ENCODE data around the gene TBL1X. TPM values are rescaled to one million over a fixed set of nuclear protein-coding genes. Genes with fewer than 3 reads are reported as not detected.

The TBL1X gene
- total RNA-seq, 1 experiment from 2014 or later = 14.6 TPM

DNA sequence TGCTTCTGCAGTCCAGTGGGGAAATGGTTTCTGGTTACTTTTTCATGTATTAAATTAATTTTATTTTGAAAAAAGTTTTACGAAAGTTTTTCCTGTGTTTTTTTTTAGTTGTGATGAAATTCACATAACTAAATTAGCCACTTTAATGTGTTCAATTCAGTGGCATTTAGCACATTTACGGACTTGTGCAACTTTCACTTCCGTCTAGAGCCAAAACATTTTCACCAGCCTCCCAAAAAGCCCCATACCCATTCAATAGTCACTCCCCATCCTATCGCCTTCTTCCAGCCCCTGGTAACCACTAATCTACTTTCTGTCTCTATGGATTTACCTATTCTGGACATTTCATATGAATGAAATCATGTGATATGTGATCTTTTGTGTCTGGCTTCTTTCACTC lies 22.8 kb upstream of the TBL1X start:
- no peaks in the 10 kb centered on the region for H3K4me1 ChIP-seq (ENCODE audit: control insufficient read depth, insufficient read depth, low read length)
- intact Hi-C loops (cut with micrococcal nuclease; ENCODE audit: unreplicated experiment) = no loop called here
- CTCF ChIA-PET = no interaction called here
- POLR2A ChIA-PET = no interaction called here
- no peaks in the 10 kb centered on the region for H3K9me3 ChIP-seq (ENCODE audit: control insufficient read depth, insufficient read depth, low read depth, low read length)
- no peaks in the 10 kb centered on the region for H3K36me3 ChIP-seq (ENCODE audit: control insufficient read depth, insufficient read depth, low read length)
- ATAC-seq (no peak), DNase-seq (ENCODE audit: low read depth, low spot score) (no peak)
- peak overlapping the region in 1 of 2 experiments; percentile 70; a peak in 1 of 4 replicates for H3K4me3 ChIP-seq (ENCODE audit: low read depth in 2 of 2, low read length in 2 of 2)
- in situ Hi-C loops (cut with HindIII; ENCODE audit: low pct_unique_long_range_greater_than_20kb, low sequenced_read_pairs) = no loop called here
- no peak overlapping the region for H3K27ac ChIP-seq (ENCODE audit: low read length)
- no peaks in the 10 kb centered on the region for H3K27me3 ChIP-seq (ENCODE audit: control insufficient read depth, insufficient read depth, low read length)
- no TSS peak for BruUV-seq (replicated peaks)
- TF ChIP-seq POLR2AphosphoS5 (IDR thresholded peaks at IDR 0.05; ENCODE audit: low read depth, low read length) (no peak), TCF7L2 (IDR thresholded peaks at IDR 0.05; ENCODE audit: low read depth, low read length) (no peak), SIN3A (IDR thresholded peaks at IDR 0.05; ENCODE audit: borderline replicate concordance, insufficient read depth, low read depth, low read length) (no peak)
- TF ChIP-seq, protein P1, sequence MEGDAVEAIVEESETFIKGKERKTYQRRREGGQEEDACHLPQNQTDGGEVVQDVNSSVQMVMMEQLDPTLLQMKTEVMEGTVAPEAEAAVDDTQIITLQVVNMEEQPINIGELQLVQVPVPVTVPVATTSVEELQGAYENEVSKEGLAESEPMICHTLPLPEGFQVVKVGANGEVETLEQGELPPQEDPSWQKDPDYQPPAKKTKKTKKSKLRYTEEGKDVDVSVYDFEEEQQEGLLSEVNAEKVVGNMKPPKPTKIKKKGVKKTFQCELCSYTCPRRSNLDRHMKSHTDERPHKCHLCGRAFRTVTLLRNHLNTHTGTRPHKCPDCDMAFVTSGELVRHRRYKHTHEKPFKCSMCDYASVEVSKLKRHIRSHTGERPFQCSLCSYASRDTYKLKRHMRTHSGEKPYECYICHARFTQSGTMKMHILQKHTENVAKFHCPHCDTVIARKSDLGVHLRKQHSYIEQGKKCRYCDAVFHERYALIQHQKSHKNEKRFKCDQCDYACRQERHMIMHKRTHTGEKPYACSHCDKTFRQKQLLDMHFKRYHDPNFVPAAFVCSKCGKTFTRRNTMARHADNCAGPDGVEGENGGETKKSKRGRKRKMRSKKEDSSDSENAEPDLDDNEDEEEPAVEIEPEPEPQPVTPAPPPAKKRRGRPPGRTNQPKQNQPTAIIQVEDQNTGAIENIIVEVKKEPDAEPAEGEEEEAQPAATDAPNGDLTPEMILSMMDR (IDR thresholded peaks at IDR 0.05) = no peak
- TF ChIP-seq, protein P2, sequence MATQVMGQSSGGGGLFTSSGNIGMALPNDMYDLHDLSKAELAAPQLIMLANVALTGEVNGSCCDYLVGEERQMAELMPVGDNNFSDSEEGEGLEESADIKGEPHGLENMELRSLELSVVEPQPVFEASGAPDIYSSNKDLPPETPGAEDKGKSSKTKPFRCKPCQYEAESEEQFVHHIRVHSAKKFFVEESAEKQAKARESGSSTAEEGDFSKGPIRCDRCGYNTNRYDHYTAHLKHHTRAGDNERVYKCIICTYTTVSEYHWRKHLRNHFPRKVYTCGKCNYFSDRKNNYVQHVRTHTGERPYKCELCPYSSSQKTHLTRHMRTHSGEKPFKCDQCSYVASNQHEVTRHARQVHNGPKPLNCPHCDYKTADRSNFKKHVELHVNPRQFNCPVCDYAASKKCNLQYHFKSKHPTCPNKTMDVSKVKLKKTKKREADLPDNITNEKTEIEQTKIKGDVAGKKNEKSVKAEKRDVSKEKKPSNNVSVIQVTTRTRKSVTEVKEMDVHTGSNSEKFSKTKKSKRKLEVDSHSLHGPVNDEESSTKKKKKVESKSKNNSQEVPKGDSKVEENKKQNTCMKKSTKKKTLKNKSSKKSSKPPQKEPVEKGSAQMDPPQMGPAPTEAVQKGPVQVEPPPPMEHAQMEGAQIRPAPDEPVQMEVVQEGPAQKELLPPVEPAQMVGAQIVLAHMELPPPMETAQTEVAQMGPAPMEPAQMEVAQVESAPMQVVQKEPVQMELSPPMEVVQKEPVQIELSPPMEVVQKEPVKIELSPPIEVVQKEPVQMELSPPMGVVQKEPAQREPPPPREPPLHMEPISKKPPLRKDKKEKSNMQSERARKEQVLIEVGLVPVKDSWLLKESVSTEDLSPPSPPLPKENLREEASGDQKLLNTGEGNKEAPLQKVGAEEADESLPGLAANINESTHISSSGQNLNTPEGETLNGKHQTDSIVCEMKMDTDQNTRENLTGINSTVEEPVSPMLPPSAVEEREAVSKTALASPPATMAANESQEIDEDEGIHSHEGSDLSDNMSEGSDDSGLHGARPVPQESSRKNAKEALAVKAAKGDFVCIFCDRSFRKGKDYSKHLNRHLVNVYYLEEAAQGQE (IDR thresholded peaks at IDR 0.05; ENCODE audit: insufficient read depth in 1 of 2, low read depth in 2 of 2, low read length in 1 of 2) = no peak

DNA sequence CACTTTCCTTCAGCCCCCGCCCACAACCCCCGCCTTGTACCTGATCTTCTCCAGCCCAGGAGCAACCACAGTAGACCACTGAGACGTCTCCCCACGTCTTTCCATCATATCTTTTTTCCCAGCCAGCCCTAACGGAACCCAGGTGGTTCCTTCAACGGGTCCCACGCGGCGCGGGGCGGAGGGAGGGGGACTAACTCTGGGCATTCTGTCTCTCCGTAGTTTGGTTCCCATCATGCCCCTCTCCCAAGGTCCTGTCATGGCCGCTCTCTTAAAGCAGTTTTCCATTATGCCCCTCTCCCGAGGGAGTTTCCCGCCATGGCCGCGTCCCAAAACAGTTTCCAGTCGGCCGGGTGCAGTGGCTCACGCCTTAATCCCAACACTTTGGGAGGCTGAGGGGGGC lies 21.5 kb upstream of the TBL1X start:
- no peaks in the 10 kb centered on the region for H3K9me3 ChIP-seq (ENCODE audit: control insufficient read depth, insufficient read depth, low read depth, low read length)
- DNase-seq (ENCODE audit: low read depth, low spot score) = no peak
- ChIA-PET POLR2A (no interaction called here), CTCF (no interaction called here)
- no peak for TF ChIP-seq TCF7L2 (IDR thresholded peaks at IDR 0.05; ENCODE audit: low read depth, low read length)
- no peak for TF ChIP-seq SIN3A (IDR thresholded peaks at IDR 0.05; ENCODE audit: borderline replicate concordance, insufficient read depth, low read depth, low read length)
- TF ChIP-seq POLR2AphosphoS5 (IDR thresholded peaks at IDR 0.05; ENCODE audit: low read depth, low read length) = no peak
- TF ChIP-seq, protein P1 (IDR thresholded peaks at IDR 0.05) = no peak
- TF ChIP-seq, protein P2 (IDR thresholded peaks at IDR 0.05; ENCODE audit: insufficient read depth in 1 of 2, low read depth in 2 of 2, low read length in 1 of 2) = no peak
- H3K4me3 ChIP-seq (ENCODE audit: low read depth in 2 of 2, low read length in 2 of 2) = peak overlapping the region; percentile 53 to 70
- H3K36me3 ChIP-seq (ENCODE audit: control insufficient read depth, insufficient read depth, low read length) = no peaks in the 10 kb centered on the region
- peak overlapping the region; percentile 79 for H3K27ac ChIP-seq (ENCODE audit: low read length)
- intact Hi-C loops (cut with micrococcal nuclease; ENCODE audit: unreplicated experiment) (no loop called here), in situ Hi-C loops (cut with HindIII; ENCODE audit: low pct_unique_long_range_greater_than_20kb, low sequenced_read_pairs) (no loop called here)
- peak; percentile 98 for ATAC-seq
- no peaks in the 10 kb centered on the region for H3K27me3 ChIP-seq (ENCODE audit: control insufficient read depth, insufficient read depth, low read length)
- H3K4me1 ChIP-seq (ENCODE audit: control insufficient read depth, insufficient read depth, low read length) = no peaks in the 10 kb centered on the region
- BruUV-seq (replicated peaks) = no TSS peak
